OCI-M2 (cell line): Measurements from ENCODE around the gene CACNA2D1.

Experiments used
- DNase-seq: peaks from one replicate; lab custom pipeline; 2025; ENCODE audit not compliant: unreplicated experiment; lab: John Stamatoyannopoulos, UW

The CACNA2D1 gene

DNA sequence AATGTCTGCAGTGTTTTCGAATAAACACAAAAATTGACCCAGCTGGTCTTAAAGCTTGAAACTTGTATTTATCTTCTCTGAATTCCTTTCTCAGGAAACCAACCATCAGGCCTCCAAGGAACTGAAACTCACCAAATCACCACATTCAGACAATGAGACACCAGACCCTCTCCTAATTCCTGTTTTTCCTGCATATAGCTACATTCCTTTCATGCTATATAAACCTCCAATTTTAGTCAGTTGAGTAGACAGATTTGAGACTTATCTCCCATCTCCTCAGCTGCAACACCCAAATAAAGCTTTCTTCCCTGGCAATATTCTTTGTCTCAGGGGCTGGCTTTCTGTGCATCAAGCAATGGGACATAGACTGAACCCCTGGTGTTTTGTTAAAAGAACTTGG is 317.0 kb downstream of the CACNA2D1 start:
- DNase-seq = no peak

DNA sequence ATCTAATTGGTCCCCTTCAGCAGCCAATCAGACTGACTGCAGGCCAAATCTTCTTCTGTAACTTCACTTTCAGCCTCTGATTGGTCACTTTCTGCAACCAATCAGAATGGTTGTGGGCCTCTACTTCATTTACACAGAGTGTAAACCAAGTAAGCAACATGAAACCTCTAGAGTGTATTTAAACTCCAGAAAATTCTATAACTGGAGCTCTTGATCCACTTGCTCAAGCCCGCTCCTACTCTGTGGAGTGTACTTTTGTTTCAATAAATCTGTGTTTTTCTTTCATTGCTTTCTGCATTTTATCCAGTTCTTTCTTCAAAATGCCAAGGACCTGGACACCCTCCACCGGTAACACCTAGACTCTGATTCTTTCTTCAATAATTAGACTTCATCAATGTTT is 319.1 kb downstream of the CACNA2D1 start:
- no peak for DNase-seq

DNA sequence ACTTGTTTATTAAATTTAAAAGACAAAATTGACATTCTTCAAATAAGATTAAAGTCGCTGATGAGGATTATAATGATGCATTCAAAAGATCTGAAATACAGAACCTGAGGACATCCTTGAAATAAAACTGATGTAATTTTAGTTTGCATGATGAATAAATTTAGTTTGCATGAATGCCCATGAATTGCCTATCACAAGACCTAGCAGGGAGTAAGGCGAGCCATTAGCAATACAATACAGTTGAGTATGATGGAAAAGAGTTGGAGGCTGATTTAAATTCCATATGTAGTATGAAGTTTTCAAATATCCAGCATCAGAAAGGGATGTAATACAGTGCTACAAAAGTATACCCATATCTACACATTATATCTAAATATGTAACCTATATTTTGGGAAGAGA is 321.3 kb downstream of the CACNA2D1 start:
- DNase-seq = no peak

DNA sequence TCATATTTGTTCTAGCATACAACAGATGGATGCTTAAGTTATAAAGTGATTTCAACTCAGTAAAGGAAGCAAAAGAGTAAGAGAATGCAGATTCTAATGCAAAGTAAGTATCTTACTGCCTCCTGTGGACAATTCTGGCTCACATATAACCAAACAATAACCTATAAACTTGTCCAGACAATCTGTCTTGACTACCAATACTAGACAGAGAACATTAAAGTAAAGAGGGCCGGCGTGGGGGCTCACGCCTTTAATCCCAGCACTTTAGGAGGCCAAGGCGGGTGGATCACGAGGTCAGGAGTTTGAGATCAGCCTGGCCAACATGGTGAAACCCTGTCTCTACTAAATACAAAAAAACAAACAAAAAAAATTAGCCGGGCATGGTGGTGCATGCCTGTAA is 329.3 kb downstream of the CACNA2D1 start:
- no peak for DNase-seq

DNA sequence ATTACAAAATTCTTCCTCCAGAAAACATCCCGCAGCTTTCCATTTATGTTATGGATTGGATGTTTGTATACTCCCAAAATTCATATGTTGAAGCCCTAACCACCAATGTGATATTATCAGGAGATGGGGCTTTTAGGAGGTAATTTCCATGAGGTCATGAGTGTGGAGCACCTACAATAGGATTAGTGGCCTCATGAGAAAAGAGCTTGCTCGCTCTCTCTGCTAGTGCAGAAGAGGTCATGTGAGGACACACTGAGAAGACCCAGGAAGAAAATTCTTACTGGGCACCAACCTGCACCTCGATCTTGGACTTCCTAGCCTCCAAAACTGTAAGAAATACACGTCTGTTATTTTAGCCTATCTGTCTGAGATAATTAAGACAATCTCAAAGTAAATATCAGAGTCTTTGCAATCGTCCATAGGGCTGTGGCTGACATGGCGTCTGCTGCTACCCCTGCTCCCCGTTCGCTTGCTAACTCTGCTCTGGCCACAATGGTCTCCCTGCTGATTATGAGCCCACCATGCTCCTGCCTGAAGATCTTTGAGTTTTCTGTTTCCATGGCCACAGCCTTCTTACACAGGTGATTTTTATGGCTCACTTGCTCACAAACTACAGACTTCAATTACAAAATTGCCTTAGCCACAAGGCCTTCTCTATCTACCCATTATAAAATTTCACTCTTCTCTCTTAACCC is 333.3 kb downstream of the CACNA2D1 start:
- DNase-seq = no peak

DNA sequence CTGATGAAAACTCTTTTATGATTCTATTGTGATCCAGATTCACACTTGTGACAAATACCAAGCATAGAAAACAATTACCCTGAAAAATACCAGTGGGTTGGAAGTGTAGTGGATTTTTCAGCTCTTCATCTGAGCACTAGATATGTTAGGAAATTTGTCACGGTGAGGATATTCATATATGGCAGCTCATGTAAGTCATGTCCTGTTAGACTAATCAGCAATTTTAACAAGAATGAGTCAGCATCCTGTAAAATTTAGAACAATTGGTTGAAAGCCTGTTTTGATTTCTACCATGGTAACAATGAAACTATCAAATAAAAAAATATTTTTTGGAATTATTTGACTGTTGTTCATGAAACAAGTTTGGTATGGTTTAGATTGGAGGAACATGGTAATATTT is 334.3 kb downstream of the CACNA2D1 start:
- no peak for DNase-seq

DNA sequence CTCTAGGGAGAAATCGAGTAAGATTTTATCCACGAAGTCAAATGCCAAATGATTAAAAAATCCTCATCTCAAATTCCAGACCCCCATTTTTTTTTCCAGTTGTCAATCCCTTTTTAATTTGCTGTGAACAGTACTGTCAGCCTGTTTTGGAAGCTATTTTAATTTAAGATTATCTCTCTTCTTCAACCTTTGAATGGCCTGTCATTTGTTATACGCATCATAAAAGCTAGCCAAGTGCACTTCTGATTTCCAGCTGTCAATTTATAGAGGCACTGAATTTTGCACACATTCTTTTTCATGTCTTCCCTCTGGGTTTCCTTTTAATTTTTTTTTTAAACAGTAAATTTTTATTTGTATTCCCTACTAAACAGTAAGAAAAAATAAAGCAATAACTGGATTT is 337.4 kb downstream of the CACNA2D1 start:
- DNase-seq = no peak

DNA sequence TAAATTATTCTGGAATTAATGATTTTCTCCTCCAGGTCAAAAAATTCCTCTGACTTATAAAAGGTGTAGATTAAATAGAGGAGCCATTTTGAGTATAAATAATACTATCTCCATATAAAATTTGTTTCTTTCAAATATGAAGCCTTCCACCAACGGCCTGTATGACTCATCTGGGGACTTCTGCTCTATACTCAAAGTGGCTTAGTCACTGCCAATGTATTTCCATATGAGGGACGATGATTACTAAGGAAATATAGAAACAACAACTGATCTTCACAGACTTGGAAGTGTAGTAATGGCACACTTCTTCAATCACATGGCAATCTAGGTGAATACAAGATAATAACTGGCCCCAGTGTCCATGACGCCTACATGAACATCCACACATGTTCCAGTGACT is 338.1 kb downstream of the CACNA2D1 start:
- no peak for DNase-seq

DNA sequence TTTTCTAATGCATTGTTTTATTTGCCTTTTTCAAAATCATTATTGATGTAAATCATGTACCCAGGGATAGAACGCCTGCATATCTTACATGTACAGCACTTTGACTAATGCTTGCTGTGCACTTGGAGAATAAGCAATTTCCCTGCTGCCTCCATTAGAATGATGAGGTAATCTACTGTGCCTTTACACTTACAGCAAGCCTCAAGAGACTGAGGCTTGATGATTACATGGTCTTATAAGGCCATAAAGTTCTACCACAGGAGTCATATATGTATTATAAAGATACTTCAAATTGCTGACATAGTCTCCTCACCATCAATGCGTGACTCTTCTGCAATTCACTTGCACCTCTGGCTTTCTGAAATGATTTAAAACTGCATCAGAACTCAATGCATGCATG is 345.2 kb downstream of the CACNA2D1 start:
- DNase-seq = no peak

DNA sequence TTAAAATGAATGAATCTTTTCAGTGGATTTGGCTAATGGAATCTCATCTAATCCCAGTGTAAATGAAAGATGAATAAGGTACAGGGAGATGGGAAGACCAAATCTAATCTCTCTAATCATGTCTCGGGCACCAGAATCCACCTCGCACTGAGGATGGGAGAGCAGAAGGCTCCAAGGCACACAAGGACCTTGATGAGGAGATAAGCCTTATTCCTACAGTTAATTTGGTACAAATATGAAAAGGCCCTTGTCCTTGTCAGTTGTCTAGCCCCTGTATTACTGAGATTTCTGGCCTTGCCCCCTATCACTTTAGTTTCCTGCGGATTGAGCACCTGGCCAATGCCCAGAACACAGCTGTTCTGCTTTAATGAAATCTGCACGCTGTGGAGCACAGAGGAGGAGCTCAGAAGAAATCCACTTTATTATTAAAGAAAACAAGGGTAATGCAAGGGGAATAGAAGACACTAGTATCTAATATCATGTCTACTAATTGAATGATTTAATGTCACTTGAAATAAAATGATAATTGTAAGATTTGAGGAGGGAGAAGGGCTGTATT is 352.4 kb downstream of the CACNA2D1 start:
- no peak for DNase-seq

DNA sequence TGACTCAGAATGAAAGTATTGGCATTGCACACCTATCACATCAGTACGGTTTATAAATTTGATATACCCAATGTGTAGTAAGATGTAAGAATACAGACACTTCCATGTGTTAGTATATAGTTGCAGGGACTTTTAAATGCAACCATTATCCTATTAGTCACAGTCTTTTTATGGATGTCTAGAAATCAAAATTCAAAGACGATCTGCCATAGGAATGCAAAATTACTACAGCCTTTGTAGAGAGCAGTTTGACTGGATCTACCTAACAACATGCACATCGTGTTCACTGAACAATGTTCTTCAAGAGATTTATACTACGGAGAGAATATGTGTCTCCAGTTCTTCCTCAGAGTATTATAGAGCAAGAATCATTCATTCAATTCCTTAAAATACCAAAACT is 356.5 kb downstream of the CACNA2D1 start:
- DNase-seq = no peak

DNA sequence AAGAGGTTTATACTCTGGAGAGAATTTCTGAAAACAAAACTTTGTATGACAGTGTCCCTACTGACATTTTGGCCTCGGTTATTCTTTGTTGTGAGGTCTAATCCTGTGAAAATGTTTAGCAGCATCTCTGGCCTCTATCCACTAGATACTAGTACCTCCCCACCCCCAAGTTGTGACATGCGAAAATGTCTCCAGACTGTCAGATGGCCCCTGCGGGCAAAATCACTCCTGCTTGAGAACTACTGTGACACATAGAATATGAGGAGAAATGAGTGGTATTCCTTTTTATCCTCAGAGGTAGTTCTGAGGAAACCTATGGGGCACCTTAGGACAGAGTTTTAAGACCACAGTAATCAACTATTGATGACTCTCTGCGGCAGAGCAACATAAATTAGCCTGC is 358.5 kb downstream of the CACNA2D1 start:
- DNase-seq = no peak

DNA sequence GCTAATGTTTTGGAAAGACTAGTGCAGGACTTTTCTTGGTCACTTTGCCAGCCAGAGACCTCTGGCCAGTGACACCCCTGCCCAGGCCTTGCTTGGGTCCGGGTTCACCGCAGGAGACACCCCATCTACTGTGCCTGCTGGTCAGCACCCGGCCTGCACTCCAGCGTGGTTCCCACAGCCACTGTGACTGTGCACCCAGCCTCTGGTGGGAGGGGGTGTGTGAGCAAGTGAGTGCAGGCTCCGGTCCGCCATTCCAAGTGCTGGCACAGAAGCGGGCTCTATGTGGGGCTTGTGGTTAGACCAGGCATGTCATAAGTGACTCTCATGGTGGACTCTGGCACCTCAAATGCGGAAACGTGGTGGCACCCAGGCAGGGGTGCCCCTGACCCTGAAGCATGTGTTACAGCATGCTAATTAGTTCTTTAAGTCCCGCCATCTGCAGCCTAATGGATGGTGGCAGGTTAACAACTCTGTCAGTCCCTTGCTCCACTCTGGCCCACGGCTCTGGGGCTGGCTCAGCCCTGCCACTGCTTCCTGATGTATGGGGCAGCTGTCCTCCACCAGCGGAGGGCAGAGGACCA is 361.8 kb downstream of the CACNA2D1 start:
- no peak for DNase-seq

DNA sequence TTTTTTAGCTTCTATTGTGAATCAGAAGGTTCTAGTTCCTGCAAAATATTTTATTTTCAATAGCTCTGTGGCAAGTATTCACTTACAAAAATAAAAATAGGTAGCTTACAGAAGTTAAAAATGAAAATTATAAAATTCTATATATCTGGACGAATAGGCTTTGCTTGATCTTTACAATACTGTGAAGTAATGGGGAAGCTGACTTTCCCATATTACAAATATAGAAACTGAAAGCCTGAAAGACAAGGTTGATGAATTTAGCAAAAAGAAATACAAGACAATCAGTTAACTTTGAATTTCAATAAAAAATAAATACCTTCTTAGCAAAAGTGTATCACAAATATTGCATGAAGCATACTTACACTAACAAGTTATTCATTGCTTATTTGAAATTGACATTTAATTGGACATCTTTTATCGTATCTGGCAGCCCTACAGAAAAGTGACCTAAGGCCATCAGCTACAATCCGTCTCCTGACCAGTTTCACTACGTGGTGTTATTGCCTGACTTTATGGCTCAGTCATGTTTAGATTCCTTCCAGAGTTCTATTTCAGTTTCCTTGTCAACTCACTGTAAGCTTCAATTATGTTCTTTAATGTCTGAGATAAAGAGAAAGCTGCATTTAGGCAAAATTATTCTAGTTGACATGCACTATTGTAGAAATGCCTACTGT is 363.2 kb downstream of the CACNA2D1 start:
- DNase-seq = no peak

DNA sequence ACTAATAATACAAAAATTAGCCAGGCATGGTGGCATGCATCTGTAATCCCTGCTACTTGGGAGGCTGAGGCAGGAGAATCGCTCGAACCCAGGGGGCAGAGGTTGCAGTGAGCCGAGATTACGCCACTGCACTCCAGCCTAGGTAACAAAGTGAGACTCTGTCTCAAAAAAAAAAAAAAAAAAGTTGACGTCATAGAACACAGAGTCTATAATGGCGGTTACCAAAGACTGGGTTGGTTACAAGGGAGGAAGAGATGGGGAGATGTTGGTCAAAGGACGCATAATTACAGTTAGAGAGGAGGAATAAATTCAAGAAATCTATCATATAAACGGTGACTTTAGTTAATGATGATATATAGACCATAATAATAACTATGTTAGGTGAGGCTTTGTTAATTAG is 364.1 kb downstream of the CACNA2D1 start:
- no peak for DNase-seq

DNA sequence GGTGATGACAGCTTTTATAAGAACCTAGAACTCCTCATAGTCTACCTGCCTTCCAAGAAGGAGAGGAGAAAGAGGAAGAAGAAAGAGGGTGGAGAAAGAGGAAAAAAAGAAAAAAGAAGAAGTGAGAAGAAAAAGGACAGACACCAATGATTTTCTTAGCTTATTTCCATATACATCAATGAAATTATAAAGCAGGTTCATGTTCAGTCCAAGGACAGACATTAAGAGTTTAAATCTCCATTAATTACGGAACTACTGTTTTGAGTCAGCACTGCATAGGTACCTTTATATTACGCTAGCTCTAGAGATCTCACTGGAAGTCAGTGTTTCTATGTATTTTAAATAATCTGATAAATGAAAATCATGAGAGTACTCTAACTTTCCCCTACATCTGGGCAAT is 364.8 kb downstream of the CACNA2D1 start:
- no peak for DNase-seq

DNA sequence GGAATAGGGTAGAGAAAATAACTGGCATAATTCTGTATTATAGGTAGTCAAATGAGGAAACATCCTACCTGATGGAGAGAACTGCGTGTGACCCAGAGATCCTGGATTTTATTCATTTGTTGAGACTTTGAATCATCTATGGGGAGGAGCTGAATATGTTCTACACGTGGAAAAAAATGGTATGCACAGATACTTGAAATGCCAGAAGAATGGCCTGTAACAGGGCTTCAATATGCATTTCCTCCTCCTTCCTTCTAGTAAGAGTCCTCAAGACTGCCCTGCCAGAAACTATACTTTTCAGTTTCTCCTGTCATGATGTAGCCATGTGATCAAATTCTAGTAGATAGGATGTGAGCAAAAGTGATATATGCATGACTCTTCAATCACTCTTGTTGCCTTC is 372.1 kb downstream of the CACNA2D1 start:
- no peak for DNase-seq

DNA sequence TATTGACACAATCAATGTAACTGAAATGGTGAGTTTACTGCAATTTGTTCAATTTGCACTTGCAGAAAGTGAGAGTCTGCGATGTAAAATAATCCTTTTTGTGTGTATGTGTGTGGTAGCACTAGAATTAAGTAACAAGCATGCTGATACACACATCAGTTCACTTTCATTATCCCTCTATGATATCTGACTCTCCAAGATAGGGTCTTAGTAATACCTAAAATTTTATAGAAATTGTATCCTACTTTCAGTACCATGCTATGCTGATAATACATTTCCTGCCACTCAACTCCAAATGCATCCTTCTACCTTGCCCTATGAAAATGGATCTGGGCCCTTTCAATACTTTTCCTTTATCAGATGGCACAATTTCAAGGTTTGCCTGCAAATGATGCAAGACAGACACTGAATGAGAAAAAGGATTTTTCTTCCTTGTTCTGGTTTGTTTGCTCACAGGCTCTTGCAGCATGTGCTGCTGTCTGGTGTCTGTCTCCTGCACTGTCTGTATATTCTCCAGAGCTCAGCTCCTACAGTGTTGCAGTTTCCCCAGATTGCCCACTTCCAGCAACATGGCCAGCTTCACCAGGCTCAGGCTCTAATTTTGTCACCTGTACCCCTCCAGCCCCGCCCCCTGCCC is 375.8 kb downstream of the CACNA2D1 start:
- DNase-seq = no peak

DNA sequence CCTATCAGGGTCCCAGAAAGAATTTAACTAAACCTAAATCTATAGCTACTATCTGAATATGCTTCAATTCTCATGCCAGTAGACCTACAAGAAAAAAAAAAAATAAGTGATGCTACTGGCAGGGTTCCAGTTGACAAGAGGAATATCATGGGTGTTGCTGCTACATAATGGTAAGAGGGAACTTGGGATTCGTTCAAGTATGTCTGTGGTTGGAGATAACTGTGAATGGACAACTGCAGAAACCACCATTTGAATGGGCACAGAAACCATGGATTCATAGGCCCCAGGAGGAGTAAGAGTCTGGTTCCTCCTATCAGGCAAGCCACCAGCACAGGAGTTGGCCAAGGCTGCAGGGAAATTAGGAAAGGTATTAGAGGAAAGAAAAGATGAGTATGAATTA is 386.1 kb downstream of the CACNA2D1 start:
- DNase-seq = no peak

DNA sequence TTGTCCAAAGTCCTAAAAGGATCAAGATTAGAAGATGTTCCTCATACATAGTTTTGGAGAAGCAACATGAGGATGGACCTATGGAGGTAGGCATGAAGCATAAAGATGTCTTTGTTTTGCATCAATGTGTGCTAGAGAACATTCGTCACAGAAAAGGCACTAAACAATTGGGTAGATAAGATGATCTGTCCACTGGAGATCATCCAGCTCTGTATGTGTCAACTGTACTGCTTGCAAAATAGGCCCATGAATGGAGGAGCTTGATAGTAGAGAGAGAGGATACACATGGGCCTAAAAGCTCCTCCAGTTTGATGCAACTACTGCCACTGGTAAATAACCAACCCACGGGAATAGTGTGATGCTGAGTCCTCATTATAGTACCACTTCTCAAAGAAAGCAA is 387.3 kb downstream of the CACNA2D1 start:
- DNase-seq = no peak

DNA sequence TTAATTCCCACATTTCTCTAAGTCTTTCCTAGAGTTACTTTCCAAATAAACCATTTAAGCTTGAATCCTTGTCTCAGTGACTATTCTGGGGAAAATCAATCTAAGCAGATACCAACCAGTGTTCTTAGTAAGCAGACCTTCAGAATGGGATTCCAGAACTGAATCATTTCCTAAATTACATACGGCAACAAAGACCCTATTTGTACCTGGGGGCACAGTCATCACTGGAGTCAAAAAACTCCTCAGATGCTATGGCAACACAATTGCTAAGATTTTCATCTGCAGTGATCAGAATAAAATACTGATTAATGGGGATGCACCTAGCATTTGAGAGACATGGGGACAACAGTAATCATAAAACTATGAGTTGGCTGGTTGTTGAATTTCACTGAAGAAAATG is 389.0 kb downstream of the CACNA2D1 start:
- DNase-seq = no peak
